ENCODE data around the gene HASPIN.
"Not testable (repeated sequence)": the region's sequence is repeated elsewhere in the genome, so short reads cannot be mapped to it uniquely, and the experiment has no call there.

Gene HASPIN

GRCh38 chr17:3732210-3732621 lies 8.5 kb downstream of the HASPIN start:
- no peak for DNase-seq
- no peaks in the 10 kb centered on the region for H3K27me3 ChIP-seq (replicated peaks; ENCODE audit: control insufficient read depth, insufficient read depth, low read length, poor library complexity, severe bottlenecking)
- no peak overlapping the region for H3K27ac ChIP-seq (ENCODE audit: insufficient read depth, low read length, poor library complexity, severe bottlenecking)
- no peaks in the 10 kb centered on the region for H3K4me1 ChIP-seq (ENCODE audit: control insufficient read depth, insufficient read depth, low read length, poor library complexity, severe bottlenecking)
- no peaks in the 10 kb centered on the region for H3K36me3 ChIP-seq (ENCODE audit: control insufficient read depth, insufficient read depth, low read length)
- H3K4me3 ChIP-seq (ENCODE audit: insufficient read depth, low read depth, low read length, poor library complexity, severe bottlenecking), result no peak overlapping the region
- H3K9me3 ChIP-seq (ENCODE audit: control insufficient read depth, low read length), result no peaks in the 10 kb centered on the region

- not testable (repeated sequence) for H3K27me3 ChIP-seq (replicated peaks; ENCODE audit: control insufficient read depth, insufficient read depth, low read length, poor library complexity, severe bottlenecking); H3K27ac ChIP-seq (ENCODE audit: insufficient read depth, low read length, poor library complexity, severe bottlenecking); H3K9me3 ChIP-seq (ENCODE audit: control insufficient read depth, low read length); H3K4me3 ChIP-seq (ENCODE audit: insufficient read depth, low read depth, low read length, poor library complexity, severe bottlenecking); H3K36me3 ChIP-seq (ENCODE audit: control insufficient read depth, insufficient read depth, low read length); DNase-seq
- peaks cover 20% of the 10 kb centered on the region for H3K4me1 ChIP-seq (ENCODE audit: control insufficient read depth, insufficient read depth, low read length, poor library complexity, severe bottlenecking)
Observed at GRCh38 chr17:3734911-3735276, 11.2 kb downstream of the HASPIN start.

- Histone ChIP-seq H3K36me3 (ENCODE audit: control insufficient read depth, insufficient read depth, low read length) (no peaks in the 10 kb centered on the region), H3K9me3 (ENCODE audit: control insufficient read depth, low read length) (no peaks in the 10 kb centered on the region), H3K4me1 (ENCODE audit: control insufficient read depth, insufficient read depth, low read length, poor library complexity, severe bottlenecking) (peaks cover 20% of the 10 kb centered on the region), H3K27me3 (replicated peaks; ENCODE audit: control insufficient read depth, insufficient read depth, low read length, poor library complexity, severe bottlenecking) (no peaks in the 10 kb centered on the region), H3K27ac (ENCODE audit: insufficient read depth, low read length, poor library complexity, severe bottlenecking) (no peak overlapping the region), H3K4me3 (ENCODE audit: insufficient read depth, low read depth, low read length, poor library complexity, severe bottlenecking) (no peak overlapping the region)
- DNase-seq, result no peak
Observed at GRCh38 chr17:3735515-3735914, 11.8 kb downstream of the HASPIN start.

GRCh38 chr17:3738562-3739295 lies 15.0 kb downstream of the HASPIN start:
- Histone ChIP-seq H3K27ac (ENCODE audit: insufficient read depth, low read length, poor library complexity, severe bottlenecking) (no peak overlapping the region), H3K27me3 (replicated peaks; ENCODE audit: control insufficient read depth, insufficient read depth, low read length, poor library complexity, severe bottlenecking) (no peaks in the 10 kb centered on the region), H3K36me3 (ENCODE audit: control insufficient read depth, insufficient read depth, low read length) (no peaks in the 10 kb centered on the region), H3K4me1 (ENCODE audit: control insufficient read depth, insufficient read depth, low read length, poor library complexity, severe bottlenecking) (peaks cover 22% of the 10 kb centered on the region), H3K9me3 (ENCODE audit: control insufficient read depth, low read length) (no peaks in the 10 kb centered on the region), H3K4me3 (ENCODE audit: insufficient read depth, low read depth, low read length, poor library complexity, severe bottlenecking) (no peak overlapping the region)
- peak; percentile 35 to 57 (median 41) for DNase-seq

GRCh38 chr17:3739422-3740124 lies 15.9 kb downstream of the HASPIN start:
- Histone ChIP-seq H3K4me3 (ENCODE audit: insufficient read depth, low read depth, low read length, poor library complexity, severe bottlenecking) (no peak overlapping the region), H3K9me3 (ENCODE audit: control insufficient read depth, low read length) (no peaks in the 10 kb centered on the region), H3K4me1 (ENCODE audit: control insufficient read depth, insufficient read depth, low read length, poor library complexity, severe bottlenecking) (peaks cover 22% of the 10 kb centered on the region), H3K27ac (ENCODE audit: insufficient read depth, low read length, poor library complexity, severe bottlenecking) (no peak overlapping the region), H3K27me3 (replicated peaks; ENCODE audit: control insufficient read depth, insufficient read depth, low read length, poor library complexity, severe bottlenecking) (no peaks in the 10 kb centered on the region), H3K36me3 (ENCODE audit: control insufficient read depth, insufficient read depth, low read length) (no peaks in the 10 kb centered on the region)
- DNase-seq, result no peak

- peaks cover 22% of the 10 kb centered on the region for H3K4me1 ChIP-seq (ENCODE audit: control insufficient read depth, insufficient read depth, low read length, poor library complexity, severe bottlenecking)
- no peaks in the 10 kb centered on the region for H3K27me3 ChIP-seq (replicated peaks; ENCODE audit: control insufficient read depth, insufficient read depth, low read length, poor library complexity, severe bottlenecking)
- H3K9me3 ChIP-seq (ENCODE audit: control insufficient read depth, low read length), result no peaks in the 10 kb centered on the region
- H3K36me3 ChIP-seq (ENCODE audit: control insufficient read depth, insufficient read depth, low read length), result no peaks in the 10 kb centered on the region
- peak; percentile 45 to 60 (median 57) for DNase-seq
- no peak overlapping the region for H3K4me3 ChIP-seq (ENCODE audit: insufficient read depth, low read depth, low read length, poor library complexity, severe bottlenecking)
- peak overlapping the region; percentile 46 for H3K27ac ChIP-seq (ENCODE audit: insufficient read depth, low read length, poor library complexity, severe bottlenecking)
Observed at GRCh38 chr17:3740611-3741073, 16.9 kb downstream of the HASPIN start.

GRCh38 chr17:3744014-3744413 lies 20.3 kb downstream of the HASPIN start:
- Histone ChIP-seq H3K27me3 (replicated peaks; ENCODE audit: control insufficient read depth, insufficient read depth, low read length, poor library complexity, severe bottlenecking) (no peaks in the 10 kb centered on the region), H3K36me3 (ENCODE audit: control insufficient read depth, insufficient read depth, low read length) (no peaks in the 10 kb centered on the region)
- DNase-seq, result no peak

GRCh38 chr17:3745071-3745470 lies 21.4 kb downstream of the HASPIN start:
- Histone ChIP-seq H3K4me1 (ENCODE audit: control insufficient read depth, insufficient read depth, low read length, poor library complexity, severe bottlenecking) (peaks cover 6% of the 10 kb centered on the region), H3K27ac (ENCODE audit: insufficient read depth, low read length, poor library complexity, severe bottlenecking) (no peak overlapping the region), H3K4me3 (ENCODE audit: insufficient read depth, low read depth, low read length, poor library complexity, severe bottlenecking) (no peak overlapping the region), H3K27me3 (replicated peaks; ENCODE audit: control insufficient read depth, insufficient read depth, low read length, poor library complexity, severe bottlenecking) (no peaks in the 10 kb centered on the region), H3K36me3 (ENCODE audit: control insufficient read depth, insufficient read depth, low read length) (no peaks in the 10 kb centered on the region), H3K9me3 (ENCODE audit: control insufficient read depth, low read length) (no peaks in the 10 kb centered on the region)
- DNase-seq, result no peak

More at GRCh38 chr17:3744014-3744413, 20.3 kb downstream of the HASPIN start:
- Histone ChIP-seq H3K4me1 (ENCODE audit: control insufficient read depth, insufficient read depth, low read length, poor library complexity, severe bottlenecking) (peaks cover 9% of the 10 kb centered on the region), H3K4me3 (ENCODE audit: insufficient read depth, low read depth, low read length, poor library complexity, severe bottlenecking) (no peak overlapping the region), H3K27ac (ENCODE audit: insufficient read depth, low read length, poor library complexity, severe bottlenecking) (no peak overlapping the region), H3K9me3 (ENCODE audit: control insufficient read depth, low read length) (no peaks in the 10 kb centered on the region)

GRCh38 chr17:3747805-3748204 lies 24.1 kb downstream of the HASPIN start:
- H3K4me1 ChIP-seq (ENCODE audit: control insufficient read depth, insufficient read depth, low read length, poor library complexity, severe bottlenecking), result peaks cover 17% of the 10 kb centered on the region
- no peak for DNase-seq
- no peak overlapping the region for H3K4me3 ChIP-seq (ENCODE audit: insufficient read depth, low read depth, low read length, poor library complexity, severe bottlenecking)
- H3K27me3 ChIP-seq (replicated peaks; ENCODE audit: control insufficient read depth, insufficient read depth, low read length, poor library complexity, severe bottlenecking), result no peaks in the 10 kb centered on the region
- no peaks in the 10 kb centered on the region for H3K36me3 ChIP-seq (ENCODE audit: control insufficient read depth, insufficient read depth, low read length)
- H3K9me3 ChIP-seq (ENCODE audit: control insufficient read depth, low read length), result no peaks in the 10 kb centered on the region
- no peak overlapping the region for H3K27ac ChIP-seq (ENCODE audit: insufficient read depth, low read length, poor library complexity, severe bottlenecking)

- Histone ChIP-seq H3K36me3 (ENCODE audit: control insufficient read depth, insufficient read depth, low read length) (no peaks in the 10 kb centered on the region), H3K4me1 (ENCODE audit: control insufficient read depth, insufficient read depth, low read length, poor library complexity, severe bottlenecking) (peaks cover 17% of the 10 kb centered on the region), H3K27me3 (replicated peaks; ENCODE audit: control insufficient read depth, insufficient read depth, low read length, poor library complexity, severe bottlenecking) (no peaks in the 10 kb centered on the region), H3K9me3 (ENCODE audit: control insufficient read depth, low read length) (no peaks in the 10 kb centered on the region), H3K4me3 (ENCODE audit: insufficient read depth, low read depth, low read length, poor library complexity, severe bottlenecking) (no peak overlapping the region), H3K27ac (ENCODE audit: insufficient read depth, low read length, poor library complexity, severe bottlenecking) (no peak overlapping the region)
- no peak for DNase-seq
Observed at GRCh38 chr17:3748576-3748975, 24.9 kb downstream of the HASPIN start.
